HG03460 (cell line): ENCODE results near the gene FEV.
"Not testable (repeated sequence)": the region's sequence is repeated elsewhere in the genome, so short reads cannot be mapped to it uniquely, and the experiment has no call there.

Experiments
- ATAC-seq: cut with Tn5 transposase; IDR thresholded peaks from one replicate; pipeline ENCODE4 v1.9.1; 2021; ENCODE audit not compliant: unreplicated experiment

FEV gene

GRCh38 chr2:218946621-218947020 lies 38.4 kb downstream of the FEV start:
- no peak for ATAC-seq

DNA sequence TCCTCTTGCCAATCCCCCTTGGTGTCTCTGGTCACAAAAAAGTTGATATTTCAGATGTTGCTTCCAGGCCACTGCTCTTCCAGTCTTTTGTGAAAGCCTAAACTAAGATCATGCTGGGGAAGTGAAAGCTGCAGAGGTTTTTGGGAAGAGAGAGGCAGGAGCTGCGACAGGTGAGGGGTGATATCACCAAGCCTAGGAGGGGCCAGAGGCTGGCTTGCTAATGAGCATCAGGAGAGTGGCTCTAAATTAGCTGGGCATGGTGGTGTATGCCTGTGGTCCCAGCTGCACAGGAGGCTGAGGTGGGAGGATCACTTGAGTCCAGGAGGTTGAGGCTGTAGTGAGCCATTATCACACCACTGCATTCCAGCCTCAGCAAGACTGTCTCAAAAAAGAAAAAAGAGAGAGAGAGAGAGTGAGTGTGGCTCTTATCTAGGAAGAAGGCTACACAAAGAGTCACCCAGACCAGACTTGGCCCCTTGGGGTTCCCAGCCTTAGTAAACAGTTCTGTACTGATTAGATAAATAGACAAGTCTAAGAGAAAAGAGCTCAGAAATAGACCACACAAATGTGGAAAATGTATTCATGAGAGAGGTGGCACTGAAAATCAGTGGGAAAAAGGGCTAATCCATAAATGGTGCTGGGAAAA lies 40.1 kb downstream of the FEV start:
- ATAC-seq = no peak

DNA sequence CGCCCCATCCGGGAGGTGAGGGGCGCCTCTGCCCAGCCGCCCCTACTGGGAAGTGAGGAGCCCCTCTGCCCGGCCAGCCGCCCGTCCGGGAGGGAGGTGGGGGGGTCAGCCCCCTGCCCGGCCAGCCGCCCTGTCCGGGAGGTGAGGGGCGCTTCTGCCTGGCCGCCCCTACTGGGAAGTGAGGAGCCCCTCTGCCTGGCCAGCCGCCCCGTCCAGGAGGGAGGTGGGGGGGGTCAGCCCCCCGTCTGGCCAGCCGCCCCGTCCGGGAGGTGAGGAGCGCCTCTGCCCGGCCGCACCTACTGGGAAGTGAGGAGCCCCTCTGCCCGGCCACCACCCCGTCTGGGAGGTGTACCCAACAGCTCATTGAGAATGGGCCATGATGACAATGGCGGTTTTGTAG lies 53.2 kb downstream of the FEV start:
- not testable (repeated sequence) for ATAC-seq
